IMR-90 (cell line): Measurements from ENCODE around the gene DNAJC30. TPM values are rescaled to one million over a fixed set of nuclear protein-coding genes. Genes with fewer than 3 reads are reported as not detected.

ENCODE experiments used
- ATAC-seq: fragments of 200-7000 bp; cut with Tn5 transposase; 2 replicates; pipeline ENCODE4 v1.9.1; 2020; ENCODE audit warnings: low read depth, mild to moderate bottlenecking, moderate library complexity
- BruUV-seq: library from RNA; stranded (reverse); fragments of 400-500 nt; replicated peaks from 2 replicates; lab custom pipeline; 2021; lab: Mats Ljungman, UMichigan
- CTCF ChIA-PET: fragments of 300-600 bp; formaldehyde crosslinking; extraction: SDS; loops from one replicate; lab custom pipeline; 2021; ENCODE audit warnings: antibody characterized with exemption; lab: Yijun Ruan, JAX
- POLR2A ChIA-PET: fragments of 300-600 bp; sonication (Branson Sonifier 250); formaldehyde crosslinking; loops from one replicate; lab custom pipeline; 2022; ENCODE audit warnings: antibody characterized with exemption; ENCODE audit not compliant: unreplicated experiment; lab: Charles Lee
- DNase-seq: peaks from one replicate; pipeline ENCODE4 v3.0.0; 2013
- H2AFZ ChIP-seq: replicated peaks from 2 replicates; pipeline ENCODE3; 2013; ENCODE audit warnings: low read length, mild to moderate bottlenecking; ENCODE audit not compliant: poor library complexity
- H2AK5ac ChIP-seq: 2 replicates; pipeline ENCODE4 v1.6.1; 2013; ENCODE audit warnings: low read depth, low read length, inconsistent platforms
- H2AK9ac ChIP-seq: replicated peaks from 2 replicates; pipeline ENCODE3; 2013; ENCODE audit warnings: mild to moderate bottlenecking, low read depth, low read length, moderate library complexity; ENCODE audit not compliant: poor library complexity
- H2BK120ac ChIP-seq: 2 replicates; pipeline ENCODE4 v1.6.1; 2013; ENCODE audit warnings: low read depth, low read length, inconsistent platforms
- H2BK15ac ChIP-seq: 3 replicates; pipeline ENCODE4 v1.6.1; 2013; ENCODE audit warnings: low read depth, low read length, inconsistent platforms
- H2BK20ac ChIP-seq: 2 replicates; pipeline ENCODE4 v1.6.1; 2013; ENCODE audit warnings: low read depth, mild to moderate bottlenecking, inconsistent platforms, low read length, moderate library complexity
- H2BK5ac ChIP-seq: 2 replicates; pipeline ENCODE4 v1.6.1; 2013; ENCODE audit warnings: mild to moderate bottlenecking, low read depth, low read length, inconsistent platforms; ENCODE audit not compliant: poor library complexity, severe bottlenecking
- H3K14ac ChIP-seq: replicated peaks from 2 replicates; pipeline ENCODE4 v1.6.1; 2013; ENCODE audit warnings: low read depth, low read length, inconsistent platforms
- H3K18ac ChIP-seq: 2 replicates; pipeline ENCODE4 v1.6.1; 2013; ENCODE audit warnings: low read depth, low read length, control low read depth
- H3K23ac ChIP-seq: 2 replicates; pipeline ENCODE4 v1.6.1; 2013; ENCODE audit warnings: low read depth, low read length, inconsistent platforms
- H3K27ac ChIP-seq: 2 replicates; pipeline ENCODE4 v1.5.1; 2013; ENCODE audit warnings: mild to moderate bottlenecking, control low read depth, low read length; ENCODE audit not compliant: insufficient read depth
- H3K27me3 ChIP-seq: 2 replicates; pipeline ENCODE4 v1.6.1; 2013; ENCODE audit warnings: low read length; ENCODE audit not compliant: control insufficient read depth, insufficient read depth
- H3K36me3 ChIP-seq: 2 replicates; pipeline ENCODE4 v1.6.1; 2013; ENCODE audit warnings: low read length, mixed read lengths; ENCODE audit not compliant: control insufficient read depth, insufficient read depth
- H3K4ac ChIP-seq: 2 replicates; pipeline ENCODE4 v1.6.1; 2013; ENCODE audit warnings: low read depth, low read length, inconsistent platforms
- H3K4me1 ChIP-seq: 2 replicates; pipeline ENCODE4 v1.6.1; 2013; ENCODE audit warnings: low read length, mixed read lengths; ENCODE audit not compliant: control insufficient read depth, insufficient read depth
- H3K4me2 ChIP-seq: 2 replicates; pipeline ENCODE4 v1.6.1; 2013; ENCODE audit warnings: low read depth, mild to moderate bottlenecking, control low read depth, low read length, moderate library complexity
- H3K4me3 ChIP-seq: 2 replicates; pipeline ENCODE4 v1.5.1; 2013; ENCODE audit warnings: low read depth, mild to moderate bottlenecking, control low read depth, low read length, moderate library complexity; ENCODE audit not compliant: insufficient read depth
- H3K56ac ChIP-seq: 2 replicates; pipeline ENCODE4 v1.6.1; 2013; ENCODE audit warnings: low read length, inconsistent platforms; ENCODE audit not compliant: insufficient read depth; ENCODE audit errors: extremely low read depth
- H3K79me1 ChIP-seq, 2 experiments: 2 replicates each; pipeline ENCODE4 v1.6.1; 2013; ENCODE audit warnings: low read length in 2 of 2, inconsistent platforms in 1 of 2, low read depth in 1 of 2
- H3K9ac ChIP-seq: 2 replicates; pipeline ENCODE4 v1.6.1; 2013; ENCODE audit warnings: low read depth, low read length, control low read depth
- H3K9me1 ChIP-seq: 2 replicates; pipeline ENCODE4 v1.6.1; 2013; ENCODE audit warnings: low read length, inconsistent platforms; ENCODE audit not compliant: insufficient read depth
- H3K9me3 ChIP-seq: 2 replicates; pipeline ENCODE4 v1.6.1; 2013; ENCODE audit warnings: low read length; ENCODE audit not compliant: control insufficient read depth, insufficient read depth
- H4K20me1 ChIP-seq: 2 replicates; pipeline ENCODE4 v1.6.1; 2013; ENCODE audit warnings: low read length, inconsistent platforms; ENCODE audit not compliant: insufficient read depth
- H4K5ac ChIP-seq: 2 replicates; pipeline ENCODE4 v1.6.1; 2013; ENCODE audit warnings: mild to moderate bottlenecking, low read depth, low read length, control low read depth
- H4K8ac ChIP-seq, 2 experiments: 2 replicates each; pipeline ENCODE4 v1.6.1; 2013; ENCODE audit warnings: low read depth in 2 of 2, low read length in 2 of 2, control low read depth in 1 of 2, inconsistent platforms in 1 of 2
- H4K91ac ChIP-seq: 2 replicates; pipeline ENCODE4 v1.6.1; 2013; ENCODE audit warnings: low read depth, low read length, inconsistent platforms; ENCODE audit not compliant: insufficient read depth
- BHLHE40 ChIP-seq: fragments of 150-350 bp; IDR thresholded peaks from 2 replicates; pipeline ENCODE4 v1.6.1; 2016; ENCODE audit warnings: mild to moderate bottlenecking, low read depth, low read length
- CEBPB ChIP-seq: IDR thresholded peaks from 2 replicates; pipeline ENCODE4 v1.6.1; 2012; ENCODE audit warnings: low read depth, low read length, improper control_type of control experiment
- FOS ChIP-seq: fragments of 150-350 bp; IDR thresholded peaks from 2 replicates; pipeline ENCODE4 v1.6.1; 2016; ENCODE audit warnings: low read depth, low read length
- MAZ ChIP-seq: IDR thresholded peaks from 2 replicates; pipeline ENCODE4 v1.6.1; 2012; ENCODE audit warnings: low read depth, mild to moderate bottlenecking, low read length, improper control_type of control experiment, moderate library complexity, borderline replicate concordance
- NFE2L2 ChIP-seq: fragments of 150-350 bp; IDR thresholded peaks from 2 replicates; pipeline ENCODE4 v1.6.1; 2016; ENCODE audit warnings: low read depth, mild to moderate bottlenecking, low read length
- POLR2A ChIP-seq: IDR thresholded peaks from 2 replicates; pipeline ENCODE4 v1.6.1; 2012; ENCODE audit warnings: mild to moderate bottlenecking, low read depth, low read length
- RAD21 ChIP-seq: IDR thresholded peaks from 2 replicates; pipeline ENCODE4 v1.6.1; 2012; ENCODE audit warnings: low read length, improper control_type of control experiment
- RFX5 ChIP-seq: IDR thresholded peaks from 2 replicates; pipeline ENCODE4 v1.8.0; 2012; ENCODE audit warnings: low read depth, mild to moderate bottlenecking, low read length, moderate library complexity
- SMC3 ChIP-seq: fragments of 150-350 bp; IDR thresholded peaks from 2 replicates; pipeline ENCODE4 v1.6.1; 2016; ENCODE audit warnings: low read depth, mild to moderate bottlenecking, antibody characterized with exemption, low read length, moderate library complexity
- WGBS, 2 experiments: methylation state at CpG; one replicate each; pipeline versions ENCODE4 v1.1.5 to v1.1.7; 2013; ENCODE audit warnings: missing lambda C conversion rate in 2 of 2; ENCODE audit not compliant: insufficient read length in 1 of 2; ENCODE audit errors: extremely low coverage in 2 of 2; 5-methylcytosine and 5-hydroxymethylcytosine counted together
- dilution Hi-C: fragments of 300-500 bp; cut with HindIII; formaldehyde crosslinking; loops from one replicate; pipeline ENCODE4 v1.14.3; 2018; ENCODE audit warnings: low sequenced_read_pairs; ENCODE audit not compliant: unreplicated experiment
- in situ Hi-C: fragments of 300-500 bp; cut with MboI; formaldehyde crosslinking; loops from 3 replicates; pipeline ENCODE4 v1.14.3; 2019; ENCODE audit warnings: low sequenced_read_pairs, inconsistent platforms, mixed read lengths
- intact Hi-C: fragments of 100-400 bp; cut with micrococcal nuclease; formaldehyde crosslinking; loops from 2 replicates; pipeline ENCODE4 v1.10.0; 2022
- polyA plus RNA-seq, 3 experiments: library from polyadenylated mRNA; depleted of rRNA; stranded (reverse); fragments of >200 nt; gene quantifications; 2 replicates each; pipeline ENCODE4 v1.2.3, GENCODE V29; 2012; ENCODE audit warnings: low replicate concordance in 1 of 3
- total RNA-seq: library from RNA; depleted of rRNA; stranded (reverse); fragments of >200 nt; gene quantifications from 2 replicates; pipeline ENCODE4 v1.2.3, GENCODE V29; 2012
- TF ChIP-seq, protein P1 (sequence below): conservative IDR thresholded peaks from 2 replicates; pipeline ENCODE4 v1.5.1; 2012; ENCODE audit warnings: mild to moderate bottlenecking, low read depth, low read length, improper control_type of control experiment
- TF ChIP-seq, protein P2 (sequence below): fragments of 150-350 bp; IDR thresholded peaks from 2 replicates; pipeline ENCODE4 v1.6.1; 2016; ENCODE audit warnings: low read depth, mild to moderate bottlenecking, low read length, moderate library complexity, borderline replicate concordance
- TF ChIP-seq, protein P3 (sequence below): fragments of 150-350 bp; IDR thresholded peaks from 2 replicates; pipeline ENCODE4 v1.6.1; 2017; ENCODE audit warnings: mild to moderate bottlenecking, antibody characterized with exemption, low read length, low read depth

DNAJC30 gene
- total and polyA plus RNA-seq, 2 of the 4 experiments (the other 2 are of a cell fraction): 1.6 to 9.0 TPM

DNA sequence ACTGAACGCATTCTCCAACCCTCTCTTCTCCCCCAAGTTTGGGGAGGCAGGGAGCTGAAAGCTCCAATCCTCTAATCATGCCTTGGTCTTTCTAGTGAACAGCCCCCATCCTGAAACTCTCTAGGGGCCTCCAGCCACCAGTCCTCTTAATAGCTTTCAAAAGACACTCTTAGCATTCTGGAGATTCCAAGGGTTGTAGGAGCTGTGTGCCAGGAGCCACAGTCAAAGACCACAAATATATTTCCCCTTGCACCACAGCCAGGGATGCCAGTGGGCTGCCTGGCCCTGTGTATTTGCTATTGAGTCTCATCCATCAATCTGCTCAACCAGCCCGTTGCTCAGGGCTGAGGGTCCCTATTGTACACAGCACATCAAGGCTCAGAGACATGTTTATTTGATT is 40.4 kb downstream of the DNAJC30 start:
- no peak overlapping the region for H3K27ac ChIP-seq
- DNase-seq: no peak
- no peak overlapping the region for H3K56ac ChIP-seq
- BruUV-seq: no TSS peak
- H2AFZ ChIP-seq: no peak overlapping the region
- WGBS, 2 experiments: no CpG with 5 or more reads among the region's 2 CpGs
- H2BK15ac ChIP-seq: no peak overlapping the region
- H2BK5ac ChIP-seq: no peak overlapping the region
- no peak overlapping the region for H2AK5ac ChIP-seq
- no peak overlapping the region for H3K4ac ChIP-seq
- H3K23ac ChIP-seq: no peak overlapping the region
- H3K14ac ChIP-seq: no peak overlapping the region
- in situ Hi-C loops (no loop called here), dilution Hi-C loops (no loop called here), intact Hi-C loops (no loop called here)
- H4K91ac ChIP-seq: no peak overlapping the region
- H2BK120ac ChIP-seq: no peak overlapping the region
- no peak overlapping the region for H4K8ac ChIP-seq
- ChIA-PET CTCF (no interaction called here), POLR2A (no interaction called here)
- H3K9me3 ChIP-seq: peaks cover 4% of the 10 kb centered on the region
- no peaks in the 10 kb centered on the region for H4K20me1 ChIP-seq
- H4K5ac ChIP-seq: no peak overlapping the region
- H3K79me1 ChIP-seq: no peaks in the 10 kb centered on the region
- no peak overlapping the region for H3K4me3 ChIP-seq
- TF ChIP-seq CEBPB (no peak), SMC3 (no peak), NFE2L2 (no peak), RFX5 (no peak), RAD21 (no peak), POLR2A (no peak), FOS (no peak), MAZ (no peak), BHLHE40 (no peak)
- TF ChIP-seq, protein P1, sequence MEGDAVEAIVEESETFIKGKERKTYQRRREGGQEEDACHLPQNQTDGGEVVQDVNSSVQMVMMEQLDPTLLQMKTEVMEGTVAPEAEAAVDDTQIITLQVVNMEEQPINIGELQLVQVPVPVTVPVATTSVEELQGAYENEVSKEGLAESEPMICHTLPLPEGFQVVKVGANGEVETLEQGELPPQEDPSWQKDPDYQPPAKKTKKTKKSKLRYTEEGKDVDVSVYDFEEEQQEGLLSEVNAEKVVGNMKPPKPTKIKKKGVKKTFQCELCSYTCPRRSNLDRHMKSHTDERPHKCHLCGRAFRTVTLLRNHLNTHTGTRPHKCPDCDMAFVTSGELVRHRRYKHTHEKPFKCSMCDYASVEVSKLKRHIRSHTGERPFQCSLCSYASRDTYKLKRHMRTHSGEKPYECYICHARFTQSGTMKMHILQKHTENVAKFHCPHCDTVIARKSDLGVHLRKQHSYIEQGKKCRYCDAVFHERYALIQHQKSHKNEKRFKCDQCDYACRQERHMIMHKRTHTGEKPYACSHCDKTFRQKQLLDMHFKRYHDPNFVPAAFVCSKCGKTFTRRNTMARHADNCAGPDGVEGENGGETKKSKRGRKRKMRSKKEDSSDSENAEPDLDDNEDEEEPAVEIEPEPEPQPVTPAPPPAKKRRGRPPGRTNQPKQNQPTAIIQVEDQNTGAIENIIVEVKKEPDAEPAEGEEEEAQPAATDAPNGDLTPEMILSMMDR: no peak
- TF ChIP-seq, protein P2, sequence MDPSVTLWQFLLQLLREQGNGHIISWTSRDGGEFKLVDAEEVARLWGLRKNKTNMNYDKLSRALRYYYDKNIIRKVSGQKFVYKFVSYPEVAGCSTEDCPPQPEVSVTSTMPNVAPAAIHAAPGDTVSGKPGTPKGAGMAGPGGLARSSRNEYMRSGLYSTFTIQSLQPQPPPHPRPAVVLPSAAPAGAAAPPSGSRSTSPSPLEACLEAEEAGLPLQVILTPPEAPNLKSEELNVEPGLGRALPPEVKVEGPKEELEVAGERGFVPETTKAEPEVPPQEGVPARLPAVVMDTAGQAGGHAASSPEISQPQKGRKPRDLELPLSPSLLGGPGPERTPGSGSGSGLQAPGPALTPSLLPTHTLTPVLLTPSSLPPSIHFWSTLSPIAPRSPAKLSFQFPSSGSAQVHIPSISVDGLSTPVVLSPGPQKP: no peak
- TF ChIP-seq, protein P3, sequence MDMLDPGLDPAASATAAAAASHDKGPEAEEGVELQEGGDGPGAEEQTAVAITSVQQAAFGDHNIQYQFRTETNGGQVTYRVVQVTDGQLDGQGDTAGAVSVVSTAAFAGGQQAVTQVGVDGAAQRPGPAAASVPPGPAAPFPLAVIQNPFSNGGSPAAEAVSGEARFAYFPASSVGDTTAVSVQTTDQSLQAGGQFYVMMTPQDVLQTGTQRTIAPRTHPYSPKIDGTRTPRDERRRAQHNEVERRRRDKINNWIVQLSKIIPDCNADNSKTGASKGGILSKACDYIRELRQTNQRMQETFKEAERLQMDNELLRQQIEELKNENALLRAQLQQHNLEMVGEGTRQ: no peak
- H2BK20ac ChIP-seq: no peak overlapping the region
- H3K36me3 ChIP-seq: no peaks in the 10 kb centered on the region
- H3K9ac ChIP-seq: no peak overlapping the region
- H2AK9ac ChIP-seq: no peak overlapping the region
- H3K18ac ChIP-seq: no peak overlapping the region
- H3K4me1 ChIP-seq: no peaks in the 10 kb centered on the region
- H3K27me3 ChIP-seq: peaks cover 50% of the 10 kb centered on the region
- no peaks in the 10 kb centered on the region for H3K9me1 ChIP-seq
- no peak for ATAC-seq
- H3K4me2 ChIP-seq: no peak overlapping the region
